ENCODE measurements around the gene PRKAR1B. TPM values are rescaled to one million over a fixed set of nuclear protein-coding genes. Genes with fewer than 3 reads are reported as not detected.

Gene PRKAR1B
- total RNA-seq, 1 experiment from 2014 or later = 62.0 TPM

- in situ Hi-C loops (cut with HindIII; ENCODE audit: low pct_unique_long_range_greater_than_20kb, low sequenced_read_pairs) (no loop called here), intact Hi-C loops (cut with micrococcal nuclease; ENCODE audit: unreplicated experiment) (no loop called here)
- ChIA-PET POLR2A (no interaction called here), CTCF (interaction anchor here (0.5 kb wide), 1 partner anchor 8 kb away, joined by 3 read pairs; no protein-coding TSS in a partner anchor)
- DNase-seq (ENCODE audit: low read depth, low spot score) (no peak), ATAC-seq (no peak)
- Histone ChIP-seq H3K27ac (ENCODE audit: low read length) (no peak overlapping the region), H3K4me3 (ENCODE audit: low read depth in 2 of 2, low read length in 2 of 2) (no peak overlapping the region), H3K36me3 (ENCODE audit: control insufficient read depth, insufficient read depth, low read length) (no peaks in the 10 kb centered on the region), H3K4me1 (ENCODE audit: control insufficient read depth, insufficient read depth, low read length) (no peaks in the 10 kb centered on the region), H3K9me3 (ENCODE audit: control insufficient read depth, insufficient read depth, low read depth, low read length) (no peaks in the 10 kb centered on the region), H3K27me3 (ENCODE audit: control insufficient read depth, insufficient read depth, low read length) (no peaks in the 10 kb centered on the region)
- BruUV-seq (replicated peaks) = no TSS peak
- no peak for TF ChIP-seq TCF7L2 (IDR thresholded peaks at IDR 0.05; ENCODE audit: low read depth, low read length)
- TF ChIP-seq, protein P1, sequence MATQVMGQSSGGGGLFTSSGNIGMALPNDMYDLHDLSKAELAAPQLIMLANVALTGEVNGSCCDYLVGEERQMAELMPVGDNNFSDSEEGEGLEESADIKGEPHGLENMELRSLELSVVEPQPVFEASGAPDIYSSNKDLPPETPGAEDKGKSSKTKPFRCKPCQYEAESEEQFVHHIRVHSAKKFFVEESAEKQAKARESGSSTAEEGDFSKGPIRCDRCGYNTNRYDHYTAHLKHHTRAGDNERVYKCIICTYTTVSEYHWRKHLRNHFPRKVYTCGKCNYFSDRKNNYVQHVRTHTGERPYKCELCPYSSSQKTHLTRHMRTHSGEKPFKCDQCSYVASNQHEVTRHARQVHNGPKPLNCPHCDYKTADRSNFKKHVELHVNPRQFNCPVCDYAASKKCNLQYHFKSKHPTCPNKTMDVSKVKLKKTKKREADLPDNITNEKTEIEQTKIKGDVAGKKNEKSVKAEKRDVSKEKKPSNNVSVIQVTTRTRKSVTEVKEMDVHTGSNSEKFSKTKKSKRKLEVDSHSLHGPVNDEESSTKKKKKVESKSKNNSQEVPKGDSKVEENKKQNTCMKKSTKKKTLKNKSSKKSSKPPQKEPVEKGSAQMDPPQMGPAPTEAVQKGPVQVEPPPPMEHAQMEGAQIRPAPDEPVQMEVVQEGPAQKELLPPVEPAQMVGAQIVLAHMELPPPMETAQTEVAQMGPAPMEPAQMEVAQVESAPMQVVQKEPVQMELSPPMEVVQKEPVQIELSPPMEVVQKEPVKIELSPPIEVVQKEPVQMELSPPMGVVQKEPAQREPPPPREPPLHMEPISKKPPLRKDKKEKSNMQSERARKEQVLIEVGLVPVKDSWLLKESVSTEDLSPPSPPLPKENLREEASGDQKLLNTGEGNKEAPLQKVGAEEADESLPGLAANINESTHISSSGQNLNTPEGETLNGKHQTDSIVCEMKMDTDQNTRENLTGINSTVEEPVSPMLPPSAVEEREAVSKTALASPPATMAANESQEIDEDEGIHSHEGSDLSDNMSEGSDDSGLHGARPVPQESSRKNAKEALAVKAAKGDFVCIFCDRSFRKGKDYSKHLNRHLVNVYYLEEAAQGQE (IDR thresholded peaks at IDR 0.05; ENCODE audit: insufficient read depth in 1 of 2, low read depth in 2 of 2, low read length in 1 of 2) = no peak
- no peak for TF ChIP-seq SIN3A (IDR thresholded peaks at IDR 0.05; ENCODE audit: borderline replicate concordance, insufficient read depth, low read depth, low read length)
- TF ChIP-seq, protein P2, sequence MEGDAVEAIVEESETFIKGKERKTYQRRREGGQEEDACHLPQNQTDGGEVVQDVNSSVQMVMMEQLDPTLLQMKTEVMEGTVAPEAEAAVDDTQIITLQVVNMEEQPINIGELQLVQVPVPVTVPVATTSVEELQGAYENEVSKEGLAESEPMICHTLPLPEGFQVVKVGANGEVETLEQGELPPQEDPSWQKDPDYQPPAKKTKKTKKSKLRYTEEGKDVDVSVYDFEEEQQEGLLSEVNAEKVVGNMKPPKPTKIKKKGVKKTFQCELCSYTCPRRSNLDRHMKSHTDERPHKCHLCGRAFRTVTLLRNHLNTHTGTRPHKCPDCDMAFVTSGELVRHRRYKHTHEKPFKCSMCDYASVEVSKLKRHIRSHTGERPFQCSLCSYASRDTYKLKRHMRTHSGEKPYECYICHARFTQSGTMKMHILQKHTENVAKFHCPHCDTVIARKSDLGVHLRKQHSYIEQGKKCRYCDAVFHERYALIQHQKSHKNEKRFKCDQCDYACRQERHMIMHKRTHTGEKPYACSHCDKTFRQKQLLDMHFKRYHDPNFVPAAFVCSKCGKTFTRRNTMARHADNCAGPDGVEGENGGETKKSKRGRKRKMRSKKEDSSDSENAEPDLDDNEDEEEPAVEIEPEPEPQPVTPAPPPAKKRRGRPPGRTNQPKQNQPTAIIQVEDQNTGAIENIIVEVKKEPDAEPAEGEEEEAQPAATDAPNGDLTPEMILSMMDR (IDR thresholded peaks at IDR 0.05) = no peak
- TF ChIP-seq POLR2AphosphoS5 (IDR thresholded peaks at IDR 0.05; ENCODE audit: low read depth, low read length) = no peak
Observed at GRCh38 chr7:628402-628763, 98.7 kb downstream of the PRKAR1B start.

DNA sequence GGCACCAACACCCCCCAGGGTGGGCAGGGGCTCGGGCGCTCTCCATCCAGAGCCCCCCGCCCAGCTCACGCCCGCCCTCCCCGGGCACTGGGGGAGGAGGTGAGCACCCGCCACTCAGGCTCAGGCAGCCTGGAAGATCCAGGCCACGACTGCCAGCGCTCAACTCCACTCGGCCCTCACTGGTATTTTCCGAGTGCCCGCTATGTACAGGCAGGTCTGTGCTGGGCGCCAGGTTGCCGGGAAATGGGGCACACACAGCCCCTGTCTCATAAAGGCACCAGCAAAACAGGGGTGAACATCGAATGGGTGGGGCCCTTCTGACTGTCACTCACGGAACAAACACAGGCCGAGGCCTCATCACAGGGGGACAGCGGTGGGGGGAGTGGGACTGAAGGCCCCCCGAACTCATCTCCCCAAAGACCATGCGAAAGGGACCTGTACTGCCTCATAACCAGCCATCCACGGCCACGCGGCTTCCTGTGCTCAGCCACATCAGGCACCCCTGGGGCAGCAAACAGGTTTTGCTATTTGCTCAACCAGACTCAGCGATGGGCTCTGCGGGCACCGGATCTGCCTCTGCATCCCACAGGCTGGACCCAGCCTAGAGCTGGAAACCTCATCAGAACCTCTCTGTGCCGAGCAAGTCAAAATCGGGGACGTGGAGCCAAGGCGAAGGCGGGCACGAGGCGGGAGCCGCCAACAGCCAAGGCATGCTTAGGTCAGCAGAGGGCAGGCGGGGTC, 99.2 kb downstream of the PRKAR1B start:
- ATAC-seq (no peak; the same call in 1 of the 2 replicates), DNase-seq (ENCODE audit: low read depth, low spot score) (no peak)
- H3K27me3 ChIP-seq (ENCODE audit: control insufficient read depth, insufficient read depth, low read length) = no peaks in the 10 kb centered on the region
- H3K9me3 ChIP-seq (ENCODE audit: control insufficient read depth, insufficient read depth, low read depth, low read length) = no peaks in the 10 kb centered on the region
- H3K36me3 ChIP-seq (ENCODE audit: control insufficient read depth, insufficient read depth, low read length) = no peaks in the 10 kb centered on the region
- ChIA-PET POLR2A (no interaction called here), CTCF (no interaction called here)
- TF ChIP-seq POLR2AphosphoS5 (IDR thresholded peaks at IDR 0.05; ENCODE audit: low read depth, low read length) (no peak), TCF7L2 (IDR thresholded peaks at IDR 0.05; ENCODE audit: low read depth, low read length) (no peak), SIN3A (IDR thresholded peaks at IDR 0.05; ENCODE audit: borderline replicate concordance, insufficient read depth, low read depth, low read length) (no peak)
- TF ChIP-seq, protein P1 (IDR thresholded peaks at IDR 0.05; ENCODE audit: insufficient read depth in 1 of 2, low read depth in 2 of 2, low read length in 1 of 2) = no peak
- TF ChIP-seq, protein P2 (IDR thresholded peaks at IDR 0.05) = no peak
- H3K27ac ChIP-seq (ENCODE audit: low read length) = no peak overlapping the region
- H3K4me1 ChIP-seq (ENCODE audit: control insufficient read depth, insufficient read depth, low read length) = no peaks in the 10 kb centered on the region
- BruUV-seq (replicated peaks) = no TSS peak
- in situ Hi-C loops (cut with HindIII; ENCODE audit: low pct_unique_long_range_greater_than_20kb, low sequenced_read_pairs) (no loop called here), intact Hi-C loops (cut with micrococcal nuclease; ENCODE audit: unreplicated experiment) (no loop called here)
- no peak overlapping the region for H3K4me3 ChIP-seq (ENCODE audit: low read depth in 2 of 2, low read length in 2 of 2)
